HG03064 (cell line): ENCODE data around the gene MFN2.
"Not testable (repeated sequence)": the region's sequence is repeated elsewhere in the genome, so short reads cannot be mapped to it uniquely, and the experiment has no call there.

ENCODE experiments used
- ATAC-seq: cut with Tn5 transposase; IDR thresholded peaks from one replicate; pipeline ENCODE4 v1.9.1; 2021; ENCODE audit warnings: low read depth; ENCODE audit not compliant: unreplicated experiment

The MFN2 gene

DNA sequence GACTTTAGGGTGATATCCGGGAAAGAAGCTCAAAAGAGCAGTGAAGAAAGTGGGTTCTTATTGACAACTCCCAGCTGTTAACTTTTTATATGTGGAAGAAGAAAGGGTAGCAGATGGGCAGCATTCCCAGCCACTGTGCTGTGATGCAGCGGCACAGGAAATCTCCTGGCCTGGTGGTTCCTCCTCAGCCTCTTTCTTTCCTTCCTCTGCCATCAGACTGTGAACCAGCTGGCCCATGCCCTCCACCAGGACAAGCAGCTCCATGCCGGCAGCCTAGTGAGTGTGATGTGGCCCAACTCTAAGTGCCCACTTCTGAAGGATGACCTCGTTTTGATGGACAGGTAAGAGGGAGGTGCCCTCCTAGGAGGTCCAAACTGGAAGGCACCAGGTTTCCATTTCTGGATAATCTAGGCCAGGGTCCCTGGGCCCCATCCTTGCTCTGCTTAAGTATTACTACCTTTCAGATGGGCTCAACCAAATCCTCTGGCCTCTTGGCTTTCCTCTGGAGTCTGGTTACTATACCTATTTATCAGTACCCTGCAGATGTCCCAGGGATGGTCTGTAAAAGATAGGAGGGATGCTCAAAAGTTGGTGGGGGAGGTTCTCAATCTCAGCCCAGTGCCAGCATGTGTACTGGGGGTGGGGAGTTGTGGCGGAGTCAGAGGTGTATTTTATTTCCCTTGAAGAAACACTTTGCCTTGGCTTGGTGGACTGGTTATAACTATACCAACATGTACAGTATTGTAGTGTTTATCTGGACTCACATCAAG lies 17.0 kb downstream of the MFN2 start:
- ATAC-seq = no peak

DNA sequence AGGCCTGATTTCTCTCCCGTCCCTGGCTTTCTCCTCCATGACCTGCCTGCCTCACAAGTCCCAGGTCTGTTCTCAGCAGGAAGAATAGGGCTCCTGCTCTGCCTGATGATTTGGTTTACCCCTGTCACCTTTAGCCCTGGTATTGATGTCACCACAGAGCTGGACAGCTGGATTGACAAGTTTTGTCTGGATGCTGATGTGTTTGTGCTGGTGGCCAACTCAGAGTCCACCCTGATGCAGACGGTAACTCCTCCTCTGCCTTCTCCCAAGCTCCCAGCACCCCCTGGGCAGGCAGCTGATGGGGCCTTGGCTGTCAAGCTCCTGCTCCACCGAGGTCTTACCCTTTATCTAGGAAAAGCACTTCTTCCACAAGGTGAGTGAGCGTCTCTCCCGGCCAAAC lies 18.4 kb downstream of the MFN2 start:
- no peak for ATAC-seq

DNA sequence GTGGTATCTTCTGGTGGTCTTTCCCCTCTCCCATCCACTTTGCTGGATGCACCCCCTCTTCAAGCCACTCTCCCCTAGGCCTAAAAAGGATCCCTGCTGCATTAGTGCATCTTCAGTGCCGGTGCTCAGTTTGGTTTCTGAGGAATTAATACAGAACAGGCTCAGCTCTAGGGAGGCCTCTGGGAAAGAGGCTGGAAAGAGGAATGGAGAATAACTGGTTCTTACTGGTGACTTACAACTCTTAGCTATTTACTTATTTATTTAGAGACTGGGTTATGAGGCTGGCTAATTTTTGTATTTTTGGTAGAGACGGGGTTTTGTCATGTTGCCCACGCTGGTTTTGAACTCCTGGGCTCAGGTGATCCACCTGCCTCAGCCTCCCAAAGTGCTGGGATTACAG lies 19.0 kb downstream of the MFN2 start:
- no peak for ATAC-seq

DNA sequence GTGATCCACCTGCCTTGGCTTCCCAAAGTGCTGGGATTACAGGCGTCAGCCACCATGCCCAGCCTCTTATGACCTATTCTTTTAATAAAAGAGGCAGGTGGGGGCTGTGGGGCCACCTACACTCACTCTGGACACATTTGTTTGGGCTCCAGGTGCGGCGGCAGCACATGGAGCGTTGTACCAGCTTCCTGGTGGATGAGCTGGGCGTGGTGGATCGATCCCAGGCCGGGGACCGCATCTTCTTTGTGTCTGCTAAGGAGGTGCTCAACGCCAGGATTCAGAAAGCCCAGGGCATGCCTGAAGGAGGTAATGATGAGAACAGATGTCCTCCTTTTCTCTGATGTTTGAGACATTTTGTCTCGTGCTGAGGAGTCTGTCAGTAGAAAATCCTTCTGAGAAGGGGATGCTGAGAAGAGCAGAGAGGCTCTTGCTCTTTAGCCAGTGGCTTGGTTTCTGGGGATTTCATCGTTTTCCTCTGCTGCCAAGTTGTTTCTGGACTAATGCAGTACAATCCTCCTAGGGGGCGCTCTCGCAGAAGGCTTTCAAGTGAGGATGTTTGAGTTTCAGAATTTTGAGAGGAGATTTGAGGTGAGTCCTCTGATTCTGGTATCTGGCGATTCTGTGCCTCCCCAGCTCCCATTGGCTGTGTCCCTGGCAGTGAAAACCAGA lies 21.1 kb downstream of the MFN2 start:
- ATAC-seq = no peak

DNA sequence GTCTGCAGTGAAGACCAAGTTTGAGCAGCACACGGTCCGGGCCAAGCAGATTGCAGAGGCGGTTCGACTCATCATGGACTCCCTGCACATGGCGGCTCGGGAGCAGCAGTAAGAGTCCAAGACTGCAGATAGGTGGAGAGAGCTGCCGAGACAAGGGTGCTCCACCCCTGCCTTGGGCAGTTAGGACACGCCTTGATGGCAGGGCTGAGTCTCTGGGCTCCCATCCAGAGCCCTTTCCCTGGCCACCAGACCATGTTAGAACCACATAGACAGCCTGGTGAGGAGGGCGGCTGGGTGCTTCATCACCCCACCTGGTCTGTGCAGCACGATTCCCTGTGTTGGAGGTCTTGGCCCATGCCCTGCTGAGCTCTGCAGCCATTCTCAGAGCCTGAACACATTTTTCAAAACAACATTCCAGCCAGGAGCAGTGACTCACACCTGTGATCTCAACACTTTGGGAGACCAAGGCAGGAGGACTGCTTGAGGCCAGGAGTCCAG lies 21.8 kb downstream of the MFN2 start:
- no peak for ATAC-seq

DNA sequence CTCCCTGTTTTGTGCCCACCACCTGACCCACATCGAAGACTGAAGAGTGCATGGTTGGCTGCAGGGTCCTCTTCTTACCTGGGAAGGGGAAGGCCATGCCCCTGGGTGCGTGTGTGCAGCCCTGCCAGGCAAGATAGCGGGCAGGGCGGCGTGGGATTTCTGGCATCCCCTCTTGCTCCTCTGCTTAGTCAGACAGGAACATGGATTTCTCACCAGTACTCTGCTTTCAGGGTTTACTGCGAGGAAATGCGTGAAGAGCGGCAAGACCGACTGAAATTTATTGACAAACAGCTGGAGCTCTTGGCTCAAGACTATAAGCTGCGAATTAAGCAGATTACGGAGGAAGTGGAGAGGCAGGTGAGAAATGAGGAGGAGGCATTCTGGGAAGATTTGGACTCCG lies 23.5 kb downstream of the MFN2 start:
- no peak for ATAC-seq

DNA sequence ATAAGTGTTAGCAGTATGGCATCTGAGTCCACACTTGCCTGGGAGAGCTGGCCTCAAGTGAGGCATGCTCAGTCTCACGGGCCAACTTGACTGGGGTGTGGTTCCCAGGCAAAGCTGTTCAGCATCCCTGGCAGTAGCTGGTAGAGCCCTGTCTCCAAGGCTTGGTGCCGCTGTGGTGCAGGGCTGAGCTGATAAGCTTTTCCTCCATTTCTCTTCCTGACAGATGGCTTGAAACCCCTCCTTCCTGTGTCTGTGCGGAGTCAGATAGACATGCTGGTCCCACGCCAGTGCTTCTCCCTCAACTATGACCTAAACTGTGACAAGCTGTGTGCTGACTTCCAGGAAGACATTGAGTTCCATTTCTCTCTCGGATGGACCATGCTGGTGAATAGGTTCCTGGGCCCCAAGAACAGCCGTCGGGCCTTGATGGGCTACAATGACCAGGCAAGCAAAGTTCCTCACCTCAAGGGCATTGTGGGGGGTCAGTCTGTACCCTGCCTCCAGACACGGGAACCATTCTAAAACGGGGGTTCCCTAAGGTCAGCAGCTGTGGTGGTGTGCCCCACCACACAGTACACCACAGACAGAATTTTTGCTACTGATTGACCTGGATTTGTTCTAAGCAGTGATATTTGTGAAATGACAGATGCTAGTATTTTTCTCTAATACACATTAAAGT lies 25.4 kb downstream of the MFN2 start:
- no peak for ATAC-seq

DNA sequence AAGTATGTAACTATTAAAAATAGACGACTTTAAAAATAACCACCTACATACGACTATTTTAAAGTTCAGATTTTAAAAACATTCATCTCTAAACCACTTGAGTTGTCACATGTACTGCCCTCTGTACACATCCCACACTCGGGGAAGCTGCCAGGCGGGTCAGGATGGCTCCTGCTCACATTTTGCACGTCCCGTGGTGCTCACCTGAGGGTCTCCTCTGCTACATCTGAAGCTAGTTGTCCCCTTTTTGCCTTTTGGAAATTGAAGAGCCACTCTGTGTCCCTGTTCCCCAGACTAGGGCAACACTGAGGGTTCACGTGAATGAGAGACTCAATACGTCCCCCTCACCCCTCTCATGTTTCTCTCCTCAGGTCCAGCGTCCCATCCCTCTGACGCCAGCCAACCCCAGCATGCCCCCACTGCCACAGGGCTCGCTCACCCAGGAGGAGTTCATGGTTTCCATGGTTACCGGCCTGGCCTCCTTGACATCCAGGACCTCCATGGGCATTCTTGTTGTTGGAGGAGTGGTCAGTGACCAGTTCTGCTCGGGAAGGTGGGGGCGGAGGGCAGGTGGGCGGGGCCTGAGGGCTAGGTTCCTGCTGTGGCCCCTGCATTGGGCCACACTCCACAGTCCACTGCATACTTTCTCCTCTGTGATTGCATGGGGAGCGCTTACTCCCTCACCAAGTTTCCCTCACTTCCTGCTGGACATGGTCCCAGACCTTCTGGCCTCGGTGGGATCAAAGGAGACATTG lies 26.1 kb downstream of the MFN2 start:
- no peak for ATAC-seq

DNA sequence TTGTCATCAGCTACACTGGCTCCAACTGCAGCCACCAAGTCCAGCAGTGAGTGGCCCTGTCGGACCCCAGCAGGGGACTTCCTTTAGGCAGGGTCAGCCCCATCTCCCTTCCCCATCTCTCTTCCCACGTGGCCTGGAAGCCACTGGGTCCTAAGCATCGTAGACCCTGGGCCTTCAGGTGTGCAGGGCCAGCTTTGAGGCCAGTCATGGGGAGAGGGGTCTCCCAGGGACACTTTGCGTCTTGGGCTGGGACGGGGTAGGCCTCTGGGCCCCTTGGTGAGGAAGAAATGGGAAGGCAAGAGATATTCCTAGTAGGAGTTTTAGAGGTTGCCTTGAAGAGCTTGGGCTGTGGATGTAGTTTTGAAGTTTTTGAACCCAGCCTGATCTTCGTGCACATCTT lies 27.0 kb downstream of the MFN2 start:
- no peak for ATAC-seq

DNA sequence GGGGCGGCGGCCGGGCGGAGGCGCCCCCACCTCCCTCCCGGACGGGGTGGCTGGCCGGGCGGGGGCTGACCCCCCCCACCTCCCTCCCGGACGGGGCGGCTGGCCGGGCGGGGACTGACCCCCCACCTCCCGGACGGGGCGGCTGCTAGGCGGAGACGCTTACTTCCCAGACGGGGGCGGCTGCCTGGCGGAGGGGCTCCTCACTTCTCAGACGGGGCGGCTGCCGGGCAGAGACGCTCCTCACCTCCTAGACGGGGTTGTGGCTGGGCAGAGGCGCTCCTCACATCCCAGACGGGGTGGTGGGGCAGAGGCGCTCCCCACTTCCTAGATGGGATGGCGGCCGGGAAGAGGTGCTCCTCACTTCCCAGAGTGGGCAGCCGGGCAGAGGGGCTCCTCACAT lies 28.1 kb downstream of the MFN2 start:
- ATAC-seq = not testable (repeated sequence)

DNA sequence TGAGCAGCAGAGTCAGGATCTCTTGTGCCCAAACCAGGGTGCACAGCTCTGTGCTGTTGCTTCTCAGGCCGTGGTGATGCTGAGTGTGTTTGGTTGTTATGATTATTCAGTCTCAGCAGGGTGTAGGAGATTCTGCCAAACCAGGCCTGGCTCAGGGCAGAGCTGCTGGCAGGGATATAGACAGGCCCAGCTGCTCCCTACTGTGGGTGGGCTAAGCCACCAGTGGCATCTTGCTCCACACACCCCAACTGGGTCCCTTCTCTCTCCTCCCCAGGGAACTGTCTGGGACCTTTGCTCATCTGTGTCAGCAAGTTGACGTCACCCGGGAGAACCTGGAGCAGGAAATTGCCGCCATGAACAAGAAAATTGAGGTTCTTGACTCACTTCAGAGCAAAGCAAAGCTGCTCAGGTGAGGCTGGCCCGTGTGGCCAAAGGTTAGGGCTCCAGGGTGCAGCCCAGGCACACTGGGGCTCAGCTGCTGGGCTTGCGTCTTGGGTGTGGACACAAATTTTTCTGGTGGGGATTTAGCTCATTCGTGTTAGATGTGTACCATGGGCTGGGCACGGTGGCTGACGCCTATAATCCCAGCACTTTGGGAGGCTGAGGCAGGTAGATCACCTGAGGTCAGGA lies 29.2 kb downstream of the MFN2 start:
- no peak for ATAC-seq

DNA sequence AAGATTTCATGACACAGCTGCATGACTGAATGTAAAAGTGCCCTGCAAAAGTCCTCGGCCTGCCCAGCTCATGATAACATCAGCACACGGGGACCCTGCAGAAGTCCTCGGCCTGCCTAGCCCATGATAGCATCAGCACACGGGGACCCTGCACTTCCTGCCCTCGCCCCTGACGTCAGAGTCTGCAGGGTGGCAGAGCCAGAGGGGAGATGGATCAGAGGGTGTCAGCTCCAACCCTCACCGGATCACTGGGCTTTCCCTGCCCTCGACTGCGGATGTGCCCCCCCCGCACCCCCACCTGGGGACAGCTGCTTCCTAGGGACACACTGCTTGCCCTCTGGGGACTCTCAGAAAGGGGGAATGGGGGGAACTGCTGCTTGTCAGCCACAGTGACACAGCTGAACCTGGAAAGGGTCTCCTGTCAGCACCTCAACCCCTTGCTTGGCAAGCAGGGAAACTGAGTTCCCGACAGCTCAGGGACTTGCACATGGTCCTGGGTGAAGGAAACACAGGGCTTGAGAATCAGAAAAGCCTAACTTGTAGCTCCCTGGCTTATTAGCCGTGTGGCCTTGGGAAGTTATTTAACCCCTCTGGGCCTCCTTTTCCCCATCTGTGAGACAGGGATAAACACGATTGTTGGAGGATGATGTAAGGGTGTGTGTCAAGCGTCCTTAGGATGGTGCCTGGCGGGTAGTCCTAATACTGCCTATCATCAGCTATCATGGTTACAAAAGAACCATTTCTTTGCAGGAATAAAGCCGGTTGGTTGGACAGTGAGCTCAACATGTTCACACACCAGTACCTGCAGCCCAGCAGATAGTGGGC lies 30.7 kb downstream of the MFN2 start:
- ATAC-seq = no peak

DNA sequence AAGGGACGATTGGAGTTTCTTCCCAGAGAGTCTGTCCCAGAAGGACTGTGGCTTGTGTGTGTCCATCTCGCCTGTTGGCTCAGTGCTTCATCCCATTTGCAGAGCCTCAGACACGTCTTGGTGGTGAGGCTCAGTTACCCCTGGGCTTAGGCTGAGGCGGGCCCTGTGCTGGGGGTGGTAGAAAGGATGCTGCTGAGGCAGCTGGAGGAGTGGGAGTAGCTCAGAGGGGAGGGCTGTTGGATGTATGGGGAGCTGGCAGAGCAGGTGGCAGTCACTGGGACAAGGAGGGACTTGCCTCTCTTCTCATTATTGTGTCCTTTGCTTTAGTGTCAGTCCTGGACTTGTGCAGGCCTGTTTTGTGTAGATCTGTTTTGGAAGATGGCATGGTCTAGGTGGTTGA lies 31.8 kb downstream of the MFN2 start:
- no peak for ATAC-seq

DNA sequence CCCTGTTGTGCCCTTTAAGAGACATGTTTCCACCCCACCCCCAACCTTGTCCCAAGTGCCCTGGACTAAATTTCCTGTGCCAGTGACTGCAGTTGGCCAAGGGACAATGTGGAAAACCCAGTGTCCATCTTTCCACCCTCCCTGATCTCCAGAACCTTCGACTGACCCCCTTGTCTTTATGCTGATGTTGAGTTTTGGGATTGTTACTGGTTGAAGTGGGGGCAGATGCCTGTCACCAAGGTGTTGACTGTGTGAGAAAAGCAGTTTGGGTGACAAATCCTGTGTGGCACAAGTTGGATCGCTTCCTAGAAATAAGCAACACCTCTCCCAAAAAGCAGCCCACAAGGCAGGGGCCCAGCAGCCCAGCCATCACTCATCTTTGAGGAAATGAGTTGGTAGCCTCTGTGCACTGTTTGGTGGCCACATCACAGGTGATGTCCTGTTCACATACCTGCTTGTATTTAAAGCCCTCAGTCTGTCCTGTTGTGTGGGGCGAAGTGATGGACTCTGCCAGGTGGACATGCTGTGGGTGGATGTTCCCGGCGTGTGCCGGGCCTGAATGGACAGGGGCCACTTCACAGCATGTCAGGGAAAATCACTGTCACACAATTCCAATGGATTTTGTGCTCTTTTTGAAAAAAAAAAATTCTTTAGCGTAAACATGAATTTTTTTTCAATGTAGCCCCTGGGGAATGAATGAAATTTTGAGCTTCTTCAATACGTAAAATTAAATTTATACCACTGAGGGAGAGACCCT lies 32.5 kb downstream of the MFN2 start:
- no peak for ATAC-seq

DNA sequence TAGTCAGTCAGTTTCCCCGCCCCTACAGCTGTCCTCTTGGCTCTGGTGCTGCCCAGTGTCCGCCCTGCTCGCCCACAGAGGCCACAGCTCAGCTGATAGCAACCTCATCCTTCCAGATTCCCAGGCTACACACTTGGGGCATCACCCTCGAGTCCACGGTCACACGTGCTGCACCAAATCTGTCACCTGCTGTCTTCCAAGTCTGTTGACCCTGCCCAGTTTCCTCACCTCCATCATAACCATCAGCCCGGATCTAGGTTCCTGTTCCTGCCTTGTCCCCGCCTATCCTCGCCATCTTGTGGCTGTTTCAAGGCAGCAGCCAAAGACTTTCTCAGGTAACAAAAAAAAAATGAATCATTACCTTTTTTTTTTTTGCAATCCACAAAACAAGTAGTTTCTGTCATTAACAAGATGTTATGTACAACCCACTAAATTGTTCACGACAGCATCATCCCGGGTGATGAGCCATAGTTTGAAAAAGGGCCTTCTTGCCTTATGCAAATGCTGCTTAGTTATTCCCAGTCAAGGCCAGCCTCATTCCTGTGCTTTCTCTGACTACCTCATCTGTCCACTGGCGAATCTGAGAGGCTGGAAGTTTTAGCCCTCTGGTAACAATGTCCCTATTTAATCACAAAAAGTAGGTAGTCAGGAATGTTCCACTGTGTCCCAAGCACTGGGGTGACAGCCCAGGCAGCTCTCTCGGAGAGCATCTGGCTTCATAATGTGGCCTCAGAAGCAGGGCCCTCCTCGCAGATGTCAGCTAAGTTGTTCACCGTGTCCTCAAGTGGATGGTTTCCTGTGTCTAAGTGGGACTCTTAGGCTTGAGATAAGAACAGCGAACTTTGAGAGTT lies 34.1 kb downstream of the MFN2 start:
- no peak for ATAC-seq

DNA sequence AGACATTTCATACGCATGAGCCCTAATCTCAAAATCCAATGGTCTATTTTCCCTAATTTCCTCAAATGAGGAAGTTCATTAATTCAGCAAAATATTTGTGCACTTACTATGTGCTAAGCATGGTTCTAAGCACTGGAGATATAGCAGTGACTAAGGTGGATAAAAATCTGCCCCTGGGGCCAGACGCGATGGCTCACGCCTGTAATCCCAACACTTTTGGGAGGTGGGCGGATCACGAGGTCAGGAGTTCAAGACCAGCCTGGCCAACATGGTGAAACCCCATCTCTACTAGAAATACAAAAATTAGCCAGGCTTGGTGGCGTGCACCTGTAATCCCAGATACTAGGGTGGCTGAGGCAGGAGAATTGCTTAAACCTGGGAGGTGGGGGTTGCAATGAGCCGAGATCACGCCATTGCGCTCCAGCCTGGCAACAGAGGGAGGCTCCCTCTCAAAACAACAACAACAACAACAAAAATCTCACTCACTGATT lies 34.8 kb downstream of the MFN2 start:
- ATAC-seq = no peak

DNA sequence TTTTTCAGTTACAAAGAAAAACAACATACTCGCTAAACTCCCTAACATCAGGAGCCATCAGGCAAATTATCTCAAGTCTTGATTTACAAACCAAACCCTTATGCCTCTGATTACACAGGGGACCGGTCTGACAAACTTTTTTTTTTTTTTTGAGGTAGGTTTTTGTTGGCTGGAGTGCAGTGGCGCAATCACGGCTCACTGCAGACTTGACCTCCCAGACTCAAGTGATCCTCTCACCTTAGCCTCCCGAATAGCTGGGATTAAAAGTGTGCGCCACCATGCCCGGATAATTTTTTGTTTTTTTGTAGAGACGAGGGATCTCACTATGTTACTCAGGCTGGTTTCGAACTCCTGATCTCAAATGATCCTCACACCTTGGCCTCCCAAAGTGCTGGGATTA lies 35.3 kb downstream of the MFN2 start:
- no peak for ATAC-seq

DNA sequence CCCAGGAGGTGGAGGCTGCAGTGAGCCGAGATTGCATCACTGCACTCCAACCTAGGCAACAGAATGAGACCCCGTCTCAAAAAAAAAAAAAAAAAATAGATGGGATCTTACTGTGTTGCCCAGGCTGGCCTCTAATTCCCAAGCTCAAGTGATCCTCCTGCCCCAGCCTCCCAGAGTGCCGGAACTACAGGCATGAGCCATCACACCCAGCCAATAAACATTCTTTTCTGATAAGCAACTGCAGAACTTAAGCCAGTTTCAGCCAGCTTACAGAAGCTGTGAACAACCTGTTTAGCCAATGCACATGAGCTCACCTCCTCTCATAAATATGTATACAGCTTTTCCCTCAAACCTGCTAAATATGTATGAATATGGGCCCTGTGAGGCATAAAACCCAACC lies 35.9 kb downstream of the MFN2 start:
- no peak for ATAC-seq
